Measurements from ENCODE around the gene MAPK10.

DNA sequence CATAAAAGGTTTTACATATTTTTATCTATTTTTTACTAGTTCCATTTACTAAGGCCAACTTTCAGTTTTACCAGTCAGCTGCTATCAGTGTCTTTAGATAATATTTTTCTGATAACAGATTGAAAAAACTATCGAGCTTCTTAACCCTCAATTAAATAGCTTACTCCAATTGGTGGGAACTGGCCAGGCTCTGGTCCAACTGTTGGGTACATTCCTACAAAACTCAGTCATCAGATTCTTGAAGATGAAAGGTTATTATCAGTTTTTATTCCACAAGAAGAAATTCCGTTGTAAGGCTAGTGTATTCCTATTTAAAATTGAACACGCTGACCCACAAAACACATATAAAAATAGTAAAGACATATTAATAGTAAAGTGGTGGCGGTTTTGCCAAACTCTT lies 346.2 kb downstream of the MAPK10 start:
- TF ChIP-seq, protein P1, sequence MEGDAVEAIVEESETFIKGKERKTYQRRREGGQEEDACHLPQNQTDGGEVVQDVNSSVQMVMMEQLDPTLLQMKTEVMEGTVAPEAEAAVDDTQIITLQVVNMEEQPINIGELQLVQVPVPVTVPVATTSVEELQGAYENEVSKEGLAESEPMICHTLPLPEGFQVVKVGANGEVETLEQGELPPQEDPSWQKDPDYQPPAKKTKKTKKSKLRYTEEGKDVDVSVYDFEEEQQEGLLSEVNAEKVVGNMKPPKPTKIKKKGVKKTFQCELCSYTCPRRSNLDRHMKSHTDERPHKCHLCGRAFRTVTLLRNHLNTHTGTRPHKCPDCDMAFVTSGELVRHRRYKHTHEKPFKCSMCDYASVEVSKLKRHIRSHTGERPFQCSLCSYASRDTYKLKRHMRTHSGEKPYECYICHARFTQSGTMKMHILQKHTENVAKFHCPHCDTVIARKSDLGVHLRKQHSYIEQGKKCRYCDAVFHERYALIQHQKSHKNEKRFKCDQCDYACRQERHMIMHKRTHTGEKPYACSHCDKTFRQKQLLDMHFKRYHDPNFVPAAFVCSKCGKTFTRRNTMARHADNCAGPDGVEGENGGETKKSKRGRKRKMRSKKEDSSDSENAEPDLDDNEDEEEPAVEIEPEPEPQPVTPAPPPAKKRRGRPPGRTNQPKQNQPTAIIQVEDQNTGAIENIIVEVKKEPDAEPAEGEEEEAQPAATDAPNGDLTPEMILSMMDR (IDR thresholded peaks at IDR 0.05) = no peak
- TF ChIP-seq POLR2A (IDR thresholded peaks at IDR 0.05) = no peak
